BLaER1 (cell line): ENCODE measurements around the gene MPPED1.

Experiments used
- H3K27ac ChIP-seq: shearing (Covaris generic); formaldehyde crosslinking; 2 replicates; pipeline ENCODE4 v1.8.1; 2022
- H3K27me3 ChIP-seq: shearing (Covaris generic); formaldehyde crosslinking; 2 replicates; pipeline ENCODE4 v1.8.1; 2022
- H3K36me3 ChIP-seq: shearing (Covaris generic); formaldehyde crosslinking; 2 replicates; pipeline ENCODE4 v1.8.1; 2022
- H3K4me1 ChIP-seq: shearing (Covaris generic); formaldehyde crosslinking; 2 replicates; pipeline ENCODE4 v1.8.1; 2022
- H3K4me2 ChIP-seq: shearing (Covaris generic); formaldehyde crosslinking; 2 replicates; pipeline ENCODE4 v1.8.1; 2022
- H3K4me3 ChIP-seq: shearing (Covaris generic); formaldehyde crosslinking; 2 replicates; pipeline ENCODE4 v1.8.1; 2022
- H3K9ac ChIP-seq: shearing (Covaris generic); formaldehyde crosslinking; 2 replicates; pipeline ENCODE4 v1.8.1; 2022
- H3K9me3 ChIP-seq: shearing (Covaris generic); formaldehyde crosslinking; 2 replicates; pipeline ENCODE4 v1.8.1; 2022
- H4K20me1 ChIP-seq: shearing (Covaris generic); formaldehyde crosslinking; 2 replicates; pipeline ENCODE4 v1.8.1; 2022
- Cebpa-rat ChIP-seq: shearing (Covaris generic); IDR thresholded peaks from 2 replicates; pipeline ENCODE4 v1.8.1; 2022

The MPPED1 gene

DNA sequence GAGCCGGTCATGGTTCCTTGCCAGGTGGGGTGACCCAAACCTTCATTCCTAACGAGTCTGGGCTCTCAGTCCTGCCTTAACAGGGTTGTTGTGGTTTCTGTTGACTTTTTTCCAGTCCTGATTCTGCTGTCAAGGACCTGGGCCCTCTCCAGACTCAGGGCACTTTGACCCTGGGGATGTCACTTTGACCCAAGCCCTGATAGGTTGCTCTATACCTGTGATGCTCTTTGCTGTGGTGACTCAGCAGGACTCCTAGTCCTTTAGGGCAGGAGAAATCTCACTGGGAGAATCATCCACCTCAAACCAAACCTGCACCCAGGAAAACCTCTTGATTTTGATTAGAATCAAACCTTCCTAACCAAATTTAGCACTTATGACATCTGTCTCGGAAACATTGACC is 20.5 kb upstream of the MPPED1 start:
- Histone ChIP-seq H3K36me3 (no peaks in the 10 kb centered on the region), H3K4me3 (no peak overlapping the region), H3K27ac (no peak overlapping the region), H4K20me1 (no peaks in the 10 kb centered on the region), H3K27me3 (no peaks in the 10 kb centered on the region), H3K4me2 (no peak overlapping the region), H3K4me1 (peaks cover 4% of the 10 kb centered on the region; the same call in 1 of the 2 replicates), H3K9me3 (no peaks in the 10 kb centered on the region), H3K9ac (no peak overlapping the region)
- TF ChIP-seq Cebpa-rat = no peak

DNA sequence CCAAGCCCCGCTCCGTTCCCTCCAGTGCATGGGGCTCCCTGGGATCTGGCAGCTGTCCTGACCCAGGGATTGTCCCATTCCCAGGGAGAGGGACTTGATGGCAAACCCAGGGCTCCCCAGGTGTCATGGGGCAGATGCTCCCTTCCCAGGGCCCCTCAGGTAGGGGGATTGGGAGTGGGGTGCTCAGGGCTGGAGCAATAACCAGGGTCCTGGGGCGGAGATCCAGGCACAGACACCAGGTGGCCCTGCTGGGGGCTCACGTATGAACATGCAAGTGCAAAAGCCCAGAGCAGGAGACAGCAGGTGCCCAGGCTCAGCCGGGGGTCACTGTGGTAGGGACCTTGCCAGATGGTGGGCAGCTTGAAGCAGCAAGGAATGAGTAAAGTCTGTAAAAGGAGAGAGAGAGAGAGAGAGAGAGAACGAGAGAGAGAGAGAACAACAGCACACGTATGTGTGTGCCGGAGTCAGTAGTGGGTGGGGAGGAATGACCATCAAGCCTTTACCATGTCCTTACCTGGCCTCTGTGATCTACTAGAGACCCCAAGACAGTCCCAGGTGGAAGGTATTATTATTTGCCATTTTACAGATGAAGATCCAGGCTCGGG is 19.3 kb upstream of the MPPED1 start:
- Histone ChIP-seq H3K9ac (no peak overlapping the region), H3K4me3 (no peak overlapping the region), H3K9me3 (no peaks in the 10 kb centered on the region), H3K27ac (no peak overlapping the region), H3K36me3 (no peaks in the 10 kb centered on the region), H3K27me3 (no peaks in the 10 kb centered on the region), H3K4me1 (peaks cover 4% of the 10 kb centered on the region; the same call in 1 of the 2 replicates), H3K4me2 (no peak overlapping the region), H4K20me1 (no peaks in the 10 kb centered on the region)
- TF ChIP-seq Cebpa-rat = no peak

GRCh38 chr22:43393132-43393843 is 18.5 kb upstream of the MPPED1 start:
- Histone ChIP-seq H3K27me3 (no peaks in the 10 kb centered on the region), H3K9ac (no peak overlapping the region), H3K4me2 (no peak overlapping the region), H3K27ac (no peak overlapping the region), H3K36me3 (no peaks in the 10 kb centered on the region), H3K4me3 (no peak overlapping the region), H3K9me3 (no peaks in the 10 kb centered on the region), H4K20me1 (no peaks in the 10 kb centered on the region), H3K4me1 (peaks cover 4% of the 10 kb centered on the region; the same call in 1 of the 2 replicates)
- TF ChIP-seq Cebpa-rat = no peak

GRCh38 chr22:43393844-43394474 is 17.9 kb upstream of the MPPED1 start:
- H3K4me1 ChIP-seq = no peaks in the 10 kb centered on the region
- no peak overlapping the region for H3K4me2 ChIP-seq
- TF ChIP-seq Cebpa-rat = no peak
- no peaks in the 10 kb centered on the region for H3K27me3 ChIP-seq
- H3K9me3 ChIP-seq = no peaks in the 10 kb centered on the region
- no peak overlapping the region for H3K27ac ChIP-seq
- no peak overlapping the region for H3K4me3 ChIP-seq
- no peaks in the 10 kb centered on the region for H4K20me1 ChIP-seq
- H3K9ac ChIP-seq = no peak overlapping the region
- no peaks in the 10 kb centered on the region for H3K36me3 ChIP-seq

GRCh38 chr22:43395086-43395695 is 16.6 kb upstream of the MPPED1 start:
- no peaks in the 10 kb centered on the region for H3K4me1 ChIP-seq
- no peak overlapping the region for H3K9ac ChIP-seq
- no peak overlapping the region for H3K27ac ChIP-seq
- no peaks in the 10 kb centered on the region for H3K9me3 ChIP-seq
- no peaks in the 10 kb centered on the region for H4K20me1 ChIP-seq
- no peaks in the 10 kb centered on the region for H3K27me3 ChIP-seq
- no peak overlapping the region for H3K4me2 ChIP-seq
- no peak for TF ChIP-seq Cebpa-rat
- H3K36me3 ChIP-seq = no peaks in the 10 kb centered on the region
- no peak overlapping the region for H3K4me3 ChIP-seq

- no peak overlapping the region for H3K4me3 ChIP-seq
- no peak overlapping the region for H3K4me2 ChIP-seq
- H3K9me3 ChIP-seq = no peaks in the 10 kb centered on the region
- TF ChIP-seq Cebpa-rat = no peak
- H3K27me3 ChIP-seq = no peaks in the 10 kb centered on the region
- no peak overlapping the region for H3K27ac ChIP-seq
- no peaks in the 10 kb centered on the region for H4K20me1 ChIP-seq
- H3K9ac ChIP-seq = no peak overlapping the region
- H3K36me3 ChIP-seq = no peaks in the 10 kb centered on the region
- H3K4me1 ChIP-seq = no peaks in the 10 kb centered on the region
Observed at GRCh38 chr22:43396321-43396933, 15.4 kb upstream of the MPPED1 start.

DNA sequence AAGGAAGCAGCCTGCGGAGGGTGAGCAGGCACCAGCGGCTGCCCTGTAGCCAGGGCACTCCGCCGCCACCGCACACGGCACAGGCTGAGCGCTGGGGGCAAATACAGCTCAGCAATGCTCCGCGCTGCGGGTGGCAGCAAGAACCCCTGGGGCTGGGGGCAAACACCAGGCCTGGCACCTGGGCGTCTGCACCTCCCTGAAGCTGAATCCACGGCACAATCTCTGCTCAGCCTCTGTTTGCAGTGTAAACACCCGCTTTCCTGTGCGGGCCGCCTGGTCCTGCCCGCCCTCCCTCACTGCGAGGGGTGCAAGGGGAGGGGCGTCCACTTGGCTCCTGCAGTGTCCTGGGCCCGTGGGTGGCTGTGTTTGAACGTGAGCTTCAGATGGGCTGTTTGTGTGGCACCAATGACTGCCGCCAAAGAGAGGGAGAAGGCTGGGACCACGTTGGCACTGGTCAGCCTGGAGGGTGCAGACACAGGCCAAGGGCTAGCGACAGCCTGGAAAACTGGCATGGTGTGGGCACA is 14.8 kb upstream of the MPPED1 start:
- Histone ChIP-seq H3K4me3 (no peak overlapping the region), H4K20me1 (no peaks in the 10 kb centered on the region)

DNA sequence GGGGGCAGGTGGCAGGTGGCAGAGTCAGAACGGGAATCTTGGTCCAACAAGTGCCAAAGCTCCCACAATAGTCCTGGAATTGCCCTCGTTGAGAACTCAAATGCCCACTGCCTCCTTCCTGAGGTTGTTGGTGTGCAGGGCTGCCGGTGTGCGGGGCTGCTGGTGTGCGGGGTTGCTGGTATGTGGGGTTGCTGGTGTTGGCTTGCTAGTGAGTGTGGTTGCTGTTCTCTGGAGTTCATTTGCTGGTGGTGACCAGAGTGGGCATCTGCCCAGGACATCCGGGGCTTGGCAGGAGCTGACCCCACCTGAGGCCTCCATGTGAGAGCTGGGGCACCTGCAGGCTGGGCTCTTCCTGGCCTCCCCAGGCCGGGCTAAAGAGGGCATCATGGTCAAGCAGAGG is 14.0 kb upstream of the MPPED1 start:
- Histone ChIP-seq H3K27me3 (no peaks in the 10 kb centered on the region), H3K9ac (no peak overlapping the region), H3K4me3 (no peak overlapping the region), H3K27ac (no peak overlapping the region), H3K4me1 (no peaks in the 10 kb centered on the region), H3K36me3 (no peaks in the 10 kb centered on the region), H3K4me2 (no peak overlapping the region), H4K20me1 (no peaks in the 10 kb centered on the region), H3K9me3 (no peaks in the 10 kb centered on the region)
- no peak for TF ChIP-seq Cebpa-rat

More for the DNA sequence above, 14.8 kb upstream of the MPPED1 start:
- no peaks in the 10 kb centered on the region for H3K27me3 ChIP-seq
- H3K36me3 ChIP-seq = no peaks in the 10 kb centered on the region
- no peaks in the 10 kb centered on the region for H3K4me1 ChIP-seq
- TF ChIP-seq Cebpa-rat = no peak
- H3K9ac ChIP-seq = no peak overlapping the region
- no peaks in the 10 kb centered on the region for H3K9me3 ChIP-seq
- no peak overlapping the region for H3K4me2 ChIP-seq
- no peak overlapping the region for H3K27ac ChIP-seq

DNA sequence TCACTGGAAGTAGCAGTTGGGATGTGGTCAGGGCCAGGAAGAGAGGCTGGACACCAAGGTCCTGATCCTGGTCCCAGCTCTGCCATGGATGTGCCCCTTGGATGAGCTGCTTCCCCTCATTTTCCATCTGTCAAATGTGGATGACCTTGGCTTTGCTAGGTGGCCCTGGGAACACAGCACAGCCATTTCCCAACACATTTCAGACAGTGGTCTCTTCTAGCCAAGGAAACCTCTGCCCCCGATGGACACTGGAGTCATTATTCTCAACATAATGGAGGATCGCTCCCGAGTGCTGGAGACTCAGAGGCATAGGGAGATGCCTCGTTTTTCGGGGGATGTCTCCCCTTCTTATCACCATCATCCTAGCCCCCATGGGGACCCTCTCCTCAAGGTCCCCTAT is 13.6 kb upstream of the MPPED1 start:
- H3K4me3 ChIP-seq = no peak overlapping the region
- H3K9ac ChIP-seq = no peak overlapping the region
- H3K27ac ChIP-seq = no peak overlapping the region
- no peaks in the 10 kb centered on the region for H3K36me3 ChIP-seq
- TF ChIP-seq Cebpa-rat = no peak
- H4K20me1 ChIP-seq = no peaks in the 10 kb centered on the region
- H3K4me1 ChIP-seq = no peaks in the 10 kb centered on the region
- H3K27me3 ChIP-seq = no peaks in the 10 kb centered on the region
- H3K4me2 ChIP-seq = no peak overlapping the region
- no peaks in the 10 kb centered on the region for H3K9me3 ChIP-seq
